Hepatocyte (in vitro differentiated cells): ENCODE data around the gene LAPTM5.
"Not testable (repeated sequence)": the region's sequence is repeated elsewhere in the genome, so short reads cannot be mapped to it uniquely, and the experiment has no call there.

ENCODE experiments used
- CTCF ChIP-seq: fragments of 200-600 bp; sonication (generic); IDR thresholded peaks from 2 replicates; pipeline ENCODE4 v1.5.1; 2016; ENCODE audit warnings: antibody characterized with exemption, mild to moderate bottlenecking; ENCODE audit not compliant: poor library complexity
- EZH2 ChIP-seq: fragments of 200-600 bp; sonication (generic); IDR thresholded peaks from 2 replicates; pipeline ENCODE4 v1.6.1; 2016; ENCODE audit warnings: antibody characterized with exemption, mild to moderate bottlenecking, borderline replicate concordance
- EZH2phosphoT487 ChIP-seq: fragments of 200-600 bp; sonication (generic); IDR thresholded peaks from one replicate; pipeline ENCODE4 v1.6.1; 2018; ENCODE audit warnings: antibody characterized with exemption, mild to moderate bottlenecking, low read depth, moderate library complexity; ENCODE audit not compliant: unreplicated experiment, severe bottlenecking

GRCh38 chr1:30688516-30688915 is 69.1 kb downstream of the LAPTM5 start:
- TF ChIP-seq EZH2, CTCF, EZH2phosphoT487: not testable (repeated sequence)
